Tibial nerve (tissue), 3 donors: ENCODE data around the gene UBALD2.

Experiments
- CTCF ChIP-seq, 5 experiments: fragments of 200-600 bp in 3 of 5; fragments of 450-650 bp in 2 of 5; sonication (generic) in 3 of 5; IDR thresholded peaks; one replicate each; pipeline ENCODE4 v1.5.1; 2016 to 2019; ENCODE audit warnings: antibody characterized with exemption in 5 of 5, mild to moderate bottlenecking in 3 of 5, moderate library complexity in 2 of 5
- POLR2A ChIP-seq, 2 donors: fragments of 450-650 bp; IDR thresholded peaks; one replicate each; pipeline ENCODE4 v1.6.1; 2017; ENCODE audit warnings: antibody characterized with exemption in 2 of 2, mild to moderate bottlenecking in 2 of 2, moderate library complexity in 2 of 2

GRCh38 chr17:76281573-76282371, 16.6 kb downstream of the UBALD2 start:
- TF ChIP-seq POLR2A (IDR thresholded peaks at IDR 0.05) = no peak
- no peak for TF ChIP-seq CTCF (IDR thresholded peaks at IDR 0.05)
